T-helper 1 cell treated with Interleukin-12 subunit alpha and Interleukin-12 subunit beta and Interleukin-4 antibody, amounts not matched to agents 30 μg/mL and 1 μg/mL, for 36 hours (primary cell): ENCODE results near the gene ELMO1.

Experiments
- H3K27ac Mint-ChIP-seq: one replicate; pipeline ENCODE4 v1.8.0; 2021; ENCODE audit warnings: mild to moderate bottlenecking, mixed read lengths
- H3K27me3 Mint-ChIP-seq: one replicate; pipeline ENCODE4 v1.8.0; 2021; ENCODE audit warnings: low read depth, mixed read lengths
- H3K36me3 Mint-ChIP-seq: one replicate; pipeline ENCODE4 v1.8.0; 2021; ENCODE audit warnings: low read depth, mixed read lengths
- H3K4me1 Mint-ChIP-seq: one replicate; pipeline ENCODE4 v1.8.0; 2021; ENCODE audit warnings: low read depth, mixed read lengths
- H3K4me3 Mint-ChIP-seq: one replicate; pipeline ENCODE4 v1.8.0; 2021; ENCODE audit warnings: mild to moderate bottlenecking, moderate library complexity, mixed read lengths
- H3K9me3 Mint-ChIP-seq: one replicate; pipeline ENCODE4 v1.8.0; 2021; ENCODE audit warnings: mixed read lengths

ELMO1 gene

GRCh38 chr7:36863901-36864701 is 584.6 kb downstream of the ELMO1 start:
- Mint-ChIP-seq H3K27me3 (no peaks in the 10 kb centered on the region), H3K27ac (peak overlapping the region; percentile 16), H3K4me1 (peaks cover 21% of the 10 kb centered on the region), H3K9me3 (no peaks in the 10 kb centered on the region), H3K4me3 (no peak overlapping the region), H3K36me3 (peaks cover 78% of the 10 kb centered on the region)

DNA sequence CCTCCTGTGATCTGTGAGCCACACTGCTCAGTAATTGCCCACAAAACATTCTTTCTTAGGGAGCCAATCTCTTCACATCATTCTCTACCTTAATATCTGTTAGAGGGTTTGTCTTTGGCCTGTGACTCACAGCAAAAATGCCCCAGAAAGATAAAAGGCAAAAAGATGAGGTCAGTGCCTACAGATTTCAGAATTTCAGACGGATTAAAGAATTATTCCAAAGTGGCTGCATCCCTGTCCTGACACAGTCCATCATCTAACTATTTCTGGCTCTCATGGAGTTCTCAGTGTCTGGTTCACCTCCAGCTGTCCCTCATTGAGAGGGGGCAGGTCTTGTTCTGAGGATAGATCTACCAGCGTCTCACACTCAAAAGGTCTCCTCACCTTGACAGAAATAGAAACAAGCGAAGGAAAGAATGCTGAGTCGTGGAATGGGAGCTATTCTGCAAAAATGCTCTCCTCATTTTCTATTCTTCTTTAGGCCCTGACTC is 585.8 kb downstream of the ELMO1 start:
- H3K36me3 Mint-ChIP-seq, result peaks cover 79% of the 10 kb centered on the region
- no peak overlapping the region for H3K4me3 Mint-ChIP-seq
- no peaks in the 10 kb centered on the region for H3K9me3 Mint-ChIP-seq
- H3K4me1 Mint-ChIP-seq, result peaks cover 23% of the 10 kb centered on the region
- no peak overlapping the region for H3K27ac Mint-ChIP-seq
- no peaks in the 10 kb centered on the region for H3K27me3 Mint-ChIP-seq

GRCh38 chr7:36861656-36862055 is 587.0 kb downstream of the ELMO1 start:
- Mint-ChIP-seq H3K36me3 (peaks cover 77% of the 10 kb centered on the region), H3K9me3 (no peaks in the 10 kb centered on the region), H3K27ac (no peak overlapping the region), H3K27me3 (no peaks in the 10 kb centered on the region), H3K4me3 (no peak overlapping the region), H3K4me1 (peaks cover 19% of the 10 kb centered on the region)

GRCh38 chr7:36860681-36861080 is 588.0 kb downstream of the ELMO1 start:
- Mint-ChIP-seq H3K4me1 (peaks cover 19% of the 10 kb centered on the region), H3K9me3 (no peaks in the 10 kb centered on the region), H3K27me3 (no peaks in the 10 kb centered on the region), H3K4me3 (no peak overlapping the region), H3K27ac (no peak overlapping the region), H3K36me3 (peaks cover 81% of the 10 kb centered on the region)

GRCh38 chr7:36855330-36855729 is 593.3 kb downstream of the ELMO1 start:
- H3K36me3 Mint-ChIP-seq, result peaks cover 78% of the 10 kb centered on the region

DNA sequence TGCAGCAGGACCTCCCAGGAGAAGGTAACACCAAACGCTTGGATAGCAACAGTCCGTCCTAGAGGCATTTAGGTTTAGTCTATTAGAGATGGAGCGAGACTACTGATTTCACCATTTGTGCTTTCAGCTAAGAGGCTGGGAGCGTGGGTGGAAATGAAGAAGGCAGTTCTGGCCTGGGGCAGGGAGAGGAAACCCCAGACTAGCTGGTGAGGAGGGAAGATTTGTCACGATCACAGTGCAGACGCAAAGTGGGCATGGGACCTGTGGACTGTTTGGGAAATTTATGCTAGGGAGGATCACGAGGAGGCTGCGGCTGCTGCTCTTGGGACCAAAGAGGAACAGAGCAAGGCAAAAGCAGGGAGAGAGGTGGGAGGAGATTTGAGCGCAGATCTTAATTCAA is 594.0 kb downstream of the ELMO1 start:
- Mint-ChIP-seq H3K36me3 (peaks cover 74% of the 10 kb centered on the region), H3K9me3 (peaks cover 10% of the 10 kb centered on the region), H3K4me3 (no peak overlapping the region), H3K4me1 (peaks cover 20% of the 10 kb centered on the region), H3K27ac (peak overlapping the region; percentile 6), H3K27me3 (no peaks in the 10 kb centered on the region)

More at GRCh38 chr7:36855330-36855729, 593.3 kb downstream of the ELMO1 start:
- no peaks in the 10 kb centered on the region for H3K27me3 Mint-ChIP-seq
- H3K9me3 Mint-ChIP-seq, result peaks cover 7% of the 10 kb centered on the region
- H3K4me3 Mint-ChIP-seq, result no peak overlapping the region
- H3K27ac Mint-ChIP-seq, result no peak overlapping the region
- peaks cover 20% of the 10 kb centered on the region for H3K4me1 Mint-ChIP-seq

DNA sequence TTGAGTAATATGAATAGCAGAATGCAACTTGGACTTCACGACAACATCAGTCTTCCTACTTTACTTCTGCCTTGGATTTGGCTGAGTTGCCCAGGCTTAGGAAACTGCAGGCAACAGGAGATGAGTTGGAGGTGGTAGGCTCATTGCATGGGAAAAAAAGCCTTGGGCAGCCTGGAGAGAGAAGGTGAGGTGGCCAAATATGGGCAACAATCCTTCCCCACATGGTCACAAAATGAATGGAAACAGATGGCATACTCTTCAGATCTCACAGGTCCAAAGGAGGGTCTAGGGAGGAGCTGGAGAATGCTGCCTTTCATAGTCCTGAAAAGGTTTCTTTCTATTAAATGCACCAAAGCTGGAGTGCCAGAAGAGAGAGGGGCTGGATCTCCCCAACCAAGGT is 595.7 kb downstream of the ELMO1 start:
- Mint-ChIP-seq H3K4me1 (peaks cover 18% of the 10 kb centered on the region), H3K36me3 (peaks cover 66% of the 10 kb centered on the region), H3K27ac (no peak overlapping the region), H3K4me3 (no peak overlapping the region), H3K27me3 (no peaks in the 10 kb centered on the region), H3K9me3 (peaks cover 16% of the 10 kb centered on the region)

DNA sequence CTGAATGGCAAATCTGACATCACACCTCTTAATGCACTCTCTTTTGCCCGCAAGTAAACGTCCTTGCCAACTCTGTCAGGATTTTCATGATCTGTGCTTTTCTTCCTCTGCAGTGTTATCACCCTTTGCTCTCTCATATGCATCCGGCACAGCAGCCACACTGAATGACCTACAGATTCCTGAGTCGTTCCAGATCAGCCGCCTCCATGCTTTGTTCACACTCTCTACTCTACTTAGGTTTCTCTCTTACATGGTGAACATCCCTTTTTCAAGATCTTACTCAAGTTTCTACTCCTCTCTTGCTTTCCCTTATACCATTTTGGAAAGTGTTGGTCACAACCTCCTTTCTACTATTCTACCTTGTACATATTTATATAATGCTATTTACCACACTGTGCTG is 596.6 kb downstream of the ELMO1 start:
- peak overlapping the region; percentile 56 for H3K27ac Mint-ChIP-seq
- H3K4me1 Mint-ChIP-seq, result peaks cover 18% of the 10 kb centered on the region
- peaks cover 22% of the 10 kb centered on the region for H3K9me3 Mint-ChIP-seq
- H3K27me3 Mint-ChIP-seq, result no peaks in the 10 kb centered on the region
- H3K4me3 Mint-ChIP-seq, result peak overlapping the region; percentile 18
- peaks cover 64% of the 10 kb centered on the region for H3K36me3 Mint-ChIP-seq

GRCh38 chr7:36851382-36851781 is 597.3 kb downstream of the ELMO1 start:
- peaks cover 65% of the 10 kb centered on the region for H3K36me3 Mint-ChIP-seq
- peak overlapping the region; percentile 56 for H3K27ac Mint-ChIP-seq
- peaks cover 29% of the 10 kb centered on the region for H3K9me3 Mint-ChIP-seq

DNA sequence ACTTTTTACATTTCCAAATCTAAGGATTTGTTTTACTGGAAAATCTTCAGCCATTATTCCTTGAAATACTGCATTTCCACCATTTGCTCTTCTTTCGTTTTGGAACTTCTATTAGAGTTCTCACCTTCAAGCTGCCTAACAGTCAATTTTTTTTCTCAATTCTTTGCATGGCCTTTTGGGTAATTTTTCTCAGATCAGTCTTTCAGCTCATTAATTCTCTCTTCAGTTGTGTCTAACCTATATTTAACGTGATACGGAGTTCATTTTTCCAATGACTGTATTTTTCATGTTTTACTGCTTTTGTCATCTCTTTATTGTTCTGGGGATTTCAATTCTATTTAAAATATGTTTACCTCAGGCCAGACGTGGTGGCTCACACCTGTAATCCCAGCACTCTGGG is 600.7 kb downstream of the ELMO1 start:
- Mint-ChIP-seq H3K9me3 (peaks cover 42% of the 10 kb centered on the region), H3K27ac (no peak overlapping the region), H3K4me3 (no peak overlapping the region), H3K36me3 (peaks cover 46% of the 10 kb centered on the region), H3K27me3 (no peaks in the 10 kb centered on the region), H3K4me1 (peaks cover 17% of the 10 kb centered on the region)

More at GRCh38 chr7:36851382-36851781, 597.3 kb downstream of the ELMO1 start:
- H3K4me3 Mint-ChIP-seq, result peak overlapping the region; percentile 18
- peaks cover 18% of the 10 kb centered on the region for H3K4me1 Mint-ChIP-seq
- H3K27me3 Mint-ChIP-seq, result no peaks in the 10 kb centered on the region

DNA sequence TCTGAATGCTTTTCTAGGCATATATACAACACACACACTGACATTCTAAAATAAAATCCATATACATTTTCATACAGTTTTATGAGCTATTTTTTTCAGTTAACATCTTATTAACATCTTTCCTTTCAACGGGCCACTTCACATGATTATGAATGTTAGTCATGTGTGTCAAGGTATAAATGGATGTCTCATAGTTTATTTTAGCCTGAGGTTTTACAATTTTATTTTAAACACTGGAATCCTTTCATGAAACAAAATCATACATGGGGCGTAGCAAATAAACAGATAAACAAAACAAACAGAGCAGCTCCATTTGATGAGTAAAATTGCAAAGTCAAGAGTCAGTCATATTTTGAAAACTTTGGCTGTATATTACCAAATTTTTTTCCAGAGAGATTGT is 604.3 kb downstream of the ELMO1 start:
- Mint-ChIP-seq H3K27me3 (no peaks in the 10 kb centered on the region), H3K9me3 (peaks cover 34% of the 10 kb centered on the region), H3K27ac (no peak overlapping the region), H3K36me3 (peaks cover 24% of the 10 kb centered on the region), H3K4me3 (no peak overlapping the region), H3K4me1 (peaks cover 2% of the 10 kb centered on the region)

DNA sequence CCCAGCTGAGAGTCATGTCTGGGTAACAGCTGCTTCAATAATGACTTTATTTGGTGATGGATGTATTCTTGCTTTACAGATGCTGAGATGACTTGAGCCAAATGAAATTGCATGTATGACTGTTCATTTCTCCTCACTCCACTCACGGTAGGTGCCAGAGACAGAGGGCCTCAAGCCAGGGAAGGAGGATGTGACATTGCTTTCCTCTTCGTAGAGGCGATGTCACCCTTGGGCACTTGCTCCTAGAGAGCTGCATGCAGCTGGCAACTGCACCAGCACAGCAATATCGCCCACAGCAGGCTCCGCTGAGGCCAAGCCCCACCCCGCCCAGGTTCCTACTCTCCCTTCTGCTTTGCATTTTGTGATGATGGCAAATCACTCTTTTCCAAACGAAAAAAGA is 607.8 kb downstream of the ELMO1 start:
- peaks cover 2% of the 10 kb centered on the region for H3K4me1 Mint-ChIP-seq
- H3K4me3 Mint-ChIP-seq, result no peak overlapping the region
- peaks cover 19% of the 10 kb centered on the region for H3K9me3 Mint-ChIP-seq
- peaks cover 5% of the 10 kb centered on the region for H3K27me3 Mint-ChIP-seq
- peaks cover 15% of the 10 kb centered on the region for H3K36me3 Mint-ChIP-seq
- no peak overlapping the region for H3K27ac Mint-ChIP-seq

DNA sequence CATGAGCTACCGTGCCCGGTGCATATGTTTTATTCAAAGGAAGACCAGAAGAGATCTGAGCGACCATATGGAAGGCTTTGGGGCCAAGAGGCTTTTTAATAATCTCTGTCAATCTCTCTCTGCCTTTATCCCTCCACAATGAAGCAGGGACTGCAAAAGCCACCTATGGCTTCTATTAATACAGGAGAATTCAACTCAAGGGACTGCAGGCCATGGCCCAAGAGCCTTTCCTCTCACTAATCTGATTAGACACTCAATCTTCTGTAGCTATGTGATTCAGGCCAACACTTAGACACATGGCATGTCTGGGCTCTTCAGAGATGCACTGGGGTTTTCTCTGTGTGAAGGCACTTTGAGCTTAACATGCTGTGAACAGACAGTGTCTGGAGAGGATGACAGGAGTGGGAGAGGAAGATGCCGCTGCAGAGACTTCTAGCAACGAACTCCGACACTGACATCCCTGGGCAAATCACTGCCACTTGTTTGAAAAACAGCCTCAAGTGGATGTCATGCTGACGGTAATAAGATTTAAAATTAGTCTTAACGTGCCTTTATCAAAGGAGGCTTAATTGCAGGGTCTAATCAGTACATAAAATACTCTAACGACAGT is 609.9 kb downstream of the ELMO1 start:
- Mint-ChIP-seq H3K9me3 (peaks cover 29% of the 10 kb centered on the region), H3K4me1 (peaks cover 2% of the 10 kb centered on the region), H3K27ac (no peak overlapping the region), H3K27me3 (peaks cover 14% of the 10 kb centered on the region), H3K36me3 (peaks cover 17% of the 10 kb centered on the region), H3K4me3 (no peak overlapping the region)

DNA sequence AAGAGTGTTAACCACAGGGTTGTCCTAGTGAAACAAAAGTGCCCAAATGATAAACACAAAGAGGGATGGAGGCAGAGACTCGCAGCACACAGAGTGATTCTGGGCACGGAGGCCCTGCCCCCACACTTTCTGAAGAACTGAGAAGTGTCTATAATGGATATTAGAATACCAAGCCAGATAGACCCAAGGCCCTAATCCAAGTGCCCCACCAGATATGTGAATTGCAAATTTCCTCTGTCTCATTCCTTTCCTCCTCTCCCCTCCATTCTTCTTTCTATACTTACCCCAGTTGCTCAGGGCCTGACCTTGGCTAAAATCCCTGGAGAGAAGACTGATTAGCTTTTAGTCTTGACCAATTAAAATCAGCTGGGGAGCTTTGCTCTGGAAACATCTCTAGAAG is 617.6 kb downstream of the ELMO1 start:
- H3K36me3 Mint-ChIP-seq, result peaks cover 15% of the 10 kb centered on the region
- H3K27me3 Mint-ChIP-seq, result peaks cover 10% of the 10 kb centered on the region
- H3K27ac Mint-ChIP-seq, result no peak overlapping the region
- H3K9me3 Mint-ChIP-seq, result peaks cover 34% of the 10 kb centered on the region
- H3K4me3 Mint-ChIP-seq, result no peak overlapping the region
- no peaks in the 10 kb centered on the region for H3K4me1 Mint-ChIP-seq
